Measurements from ENCODE around the gene CLSTN2. TPM values are rescaled to one million over a fixed set of nuclear protein-coding genes. Genes with fewer than 3 reads are reported as not detected.

The CLSTN2 gene
- total and polyA plus RNA-seq, 2 experiments from 2014 or later, result 23.0 to 27.0 TPM

DNA sequence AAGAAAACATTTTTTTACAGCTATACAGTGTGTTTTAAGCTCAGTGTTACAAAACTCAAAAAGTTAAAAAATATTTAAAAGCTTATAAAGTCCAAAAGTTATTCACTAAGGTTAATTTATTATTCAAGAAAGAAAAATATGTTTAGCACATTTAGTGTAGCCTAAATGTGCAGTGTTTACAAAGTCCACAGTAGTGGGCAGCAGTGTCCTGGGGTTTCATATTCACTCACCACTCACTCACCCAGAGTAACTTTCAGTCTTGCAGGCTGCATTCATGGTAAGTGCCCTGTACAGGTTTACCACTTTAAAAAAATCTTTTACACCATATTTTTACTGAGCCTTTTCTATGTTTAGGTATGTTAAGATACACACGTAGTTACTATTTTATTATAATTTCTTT lies 442.7 kb downstream of the CLSTN2 start:
- DNase-seq (ENCODE audit: low spot score), result no peak
- Histone ChIP-seq H3K9me3 (ENCODE audit: low read depth) (no peaks in the 10 kb centered on the region), H3K27ac (no peak overlapping the region), H3K9me2 (replicated peaks; ENCODE audit: insufficient read depth) (no peaks in the 10 kb centered on the region), H2AFZ (no peak overlapping the region), H3K4me3 (no peak overlapping the region), H3K79me2 (no peaks in the 10 kb centered on the region), H4K20me1 (ENCODE audit: insufficient read depth, poor library complexity, severe bottlenecking) (no peaks in the 10 kb centered on the region), H3K36me3 (replicated peaks; ENCODE audit: insufficient read depth, low read depth) (no peaks in the 10 kb centered on the region), H3K27me3 (no peaks in the 10 kb centered on the region), H3K4me2 (no peak overlapping the region), H3K4me1 (ENCODE audit: insufficient read depth) (no peaks in the 10 kb centered on the region)
- 97% methylated on average over 1 of the region's 1 CpG for WGBS (ENCODE audit: low lambda C conversion rate, missing lambda C conversion rate)
- TF ChIP-seq, protein P1, sequence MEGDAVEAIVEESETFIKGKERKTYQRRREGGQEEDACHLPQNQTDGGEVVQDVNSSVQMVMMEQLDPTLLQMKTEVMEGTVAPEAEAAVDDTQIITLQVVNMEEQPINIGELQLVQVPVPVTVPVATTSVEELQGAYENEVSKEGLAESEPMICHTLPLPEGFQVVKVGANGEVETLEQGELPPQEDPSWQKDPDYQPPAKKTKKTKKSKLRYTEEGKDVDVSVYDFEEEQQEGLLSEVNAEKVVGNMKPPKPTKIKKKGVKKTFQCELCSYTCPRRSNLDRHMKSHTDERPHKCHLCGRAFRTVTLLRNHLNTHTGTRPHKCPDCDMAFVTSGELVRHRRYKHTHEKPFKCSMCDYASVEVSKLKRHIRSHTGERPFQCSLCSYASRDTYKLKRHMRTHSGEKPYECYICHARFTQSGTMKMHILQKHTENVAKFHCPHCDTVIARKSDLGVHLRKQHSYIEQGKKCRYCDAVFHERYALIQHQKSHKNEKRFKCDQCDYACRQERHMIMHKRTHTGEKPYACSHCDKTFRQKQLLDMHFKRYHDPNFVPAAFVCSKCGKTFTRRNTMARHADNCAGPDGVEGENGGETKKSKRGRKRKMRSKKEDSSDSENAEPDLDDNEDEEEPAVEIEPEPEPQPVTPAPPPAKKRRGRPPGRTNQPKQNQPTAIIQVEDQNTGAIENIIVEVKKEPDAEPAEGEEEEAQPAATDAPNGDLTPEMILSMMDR (IDR thresholded peaks at IDR 0.05; ENCODE audit: poor library complexity), result no peak
- TF ChIP-seq EZH2 (IDR thresholded peaks at IDR 0.05; ENCODE audit: borderline replicate concordance) (no peak), EZH2phosphoT487 (IDR thresholded peaks at IDR 0.05; ENCODE audit: low read depth, severe bottlenecking, unreplicated experiment) (no peak)

DNA sequence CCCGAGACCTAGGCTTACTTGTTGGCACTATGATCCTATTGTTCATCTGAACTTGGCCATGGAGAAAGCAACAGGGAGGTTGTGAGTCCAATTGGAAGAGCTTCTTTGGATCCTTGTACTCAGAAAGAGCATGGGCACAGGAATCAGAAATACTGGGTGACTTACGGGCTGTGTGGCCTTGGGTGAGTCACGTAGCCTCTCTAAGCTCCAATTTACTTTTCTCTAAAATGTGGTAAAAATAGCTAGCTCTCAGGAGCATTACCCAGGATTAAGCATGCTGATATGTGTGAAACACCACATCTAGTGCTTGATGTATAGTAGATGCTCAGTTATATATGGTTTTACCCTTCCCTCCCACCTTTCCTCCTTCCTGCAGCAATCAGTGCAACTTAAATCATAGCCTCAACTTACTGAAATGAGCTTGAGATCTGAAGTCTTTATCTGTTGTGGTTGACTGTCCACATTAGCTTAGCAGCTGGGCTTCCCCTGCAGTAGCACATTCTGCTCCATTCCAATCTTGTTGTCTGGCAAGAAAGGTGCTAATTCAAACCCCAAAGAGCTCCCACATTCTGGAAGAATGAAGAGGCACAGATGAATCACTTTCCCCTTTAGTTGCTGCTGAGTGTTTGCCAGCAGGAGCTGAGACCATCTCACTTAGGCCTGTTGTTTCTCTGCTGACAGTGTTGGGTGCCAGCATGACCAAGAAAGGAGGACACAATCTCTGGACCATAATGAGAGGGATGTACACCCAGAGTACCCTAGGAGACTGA lies 443.8 kb downstream of the CLSTN2 start:
- no peaks in the 10 kb centered on the region for H3K9me3 ChIP-seq (ENCODE audit: low read depth)
- DNase-seq (ENCODE audit: low spot score), result no peak
- no peak overlapping the region for H3K4me3 ChIP-seq
- no peaks in the 10 kb centered on the region for H3K4me1 ChIP-seq (ENCODE audit: insufficient read depth)
- TF ChIP-seq, protein P1 (IDR thresholded peaks at IDR 0.05; ENCODE audit: poor library complexity), result no peak
- TF ChIP-seq EZH2 (IDR thresholded peaks at IDR 0.05; ENCODE audit: borderline replicate concordance) (no peak), EZH2phosphoT487 (IDR thresholded peaks at IDR 0.05; ENCODE audit: low read depth, severe bottlenecking, unreplicated experiment) (no peak)
- H3K27me3 ChIP-seq, result no peaks in the 10 kb centered on the region
- H2AFZ ChIP-seq, result no peak overlapping the region
- H3K4me2 ChIP-seq, result no peak overlapping the region
- 28% methylated on average over 3 of the region's 3 CpGs for WGBS (ENCODE audit: low lambda C conversion rate, missing lambda C conversion rate)
- no peaks in the 10 kb centered on the region for H3K9me2 ChIP-seq (replicated peaks; ENCODE audit: insufficient read depth)
- no peaks in the 10 kb centered on the region for H3K36me3 ChIP-seq (replicated peaks; ENCODE audit: insufficient read depth, low read depth)
- no peaks in the 10 kb centered on the region for H4K20me1 ChIP-seq (ENCODE audit: insufficient read depth, poor library complexity, severe bottlenecking)
- no peak overlapping the region for H3K27ac ChIP-seq
- no peaks in the 10 kb centered on the region for H3K79me2 ChIP-seq

DNA sequence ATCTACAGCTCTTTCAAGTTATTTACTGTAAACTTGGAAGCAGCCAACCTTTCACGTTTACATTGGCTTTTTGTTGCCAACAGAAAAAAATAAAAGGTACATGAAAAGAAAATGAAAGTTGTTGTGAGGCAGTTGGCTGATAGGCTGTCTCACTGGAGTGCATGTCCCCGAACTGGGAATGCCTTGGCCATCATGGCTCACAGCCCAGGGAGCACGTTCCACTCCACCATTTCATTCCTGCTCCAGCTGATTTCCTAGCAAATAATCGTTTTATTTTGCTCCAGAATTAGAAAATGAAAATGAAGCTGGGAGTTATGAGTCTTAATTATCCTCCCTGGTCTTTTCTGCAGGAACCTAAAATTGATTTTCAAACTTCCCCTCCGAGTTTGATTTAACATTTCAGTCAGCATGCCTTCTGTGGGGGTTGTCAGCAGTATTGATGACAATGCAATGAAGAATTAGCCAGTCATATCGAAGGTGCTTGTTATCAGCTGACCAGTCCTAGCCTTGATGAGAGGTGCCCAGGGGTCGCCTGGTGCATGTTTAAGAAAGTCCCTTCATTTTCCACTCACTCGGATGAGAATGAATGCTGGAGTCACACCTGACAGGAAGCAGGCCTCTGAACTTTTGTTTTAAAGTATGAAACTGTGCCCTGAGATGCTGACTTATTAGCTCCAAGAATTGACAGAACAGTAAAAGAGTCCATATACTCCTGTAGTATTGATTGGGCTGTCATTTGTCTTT lies 449.2 kb downstream of the CLSTN2 start:
- no peak for DNase-seq (ENCODE audit: low spot score)
- Histone ChIP-seq H4K20me1 (ENCODE audit: insufficient read depth, poor library complexity, severe bottlenecking) (no peaks in the 10 kb centered on the region), H3K4me3 (no peak overlapping the region), H2AFZ (no peak overlapping the region), H3K27me3 (no peaks in the 10 kb centered on the region), H3K36me3 (replicated peaks; ENCODE audit: insufficient read depth, low read depth) (no peaks in the 10 kb centered on the region), H3K79me2 (no peaks in the 10 kb centered on the region), H3K4me2 (no peak overlapping the region), H3K27ac (no peak overlapping the region), H3K9me3 (ENCODE audit: low read depth) (no peaks in the 10 kb centered on the region), H3K4me1 (ENCODE audit: insufficient read depth) (no peaks in the 10 kb centered on the region), H3K9me2 (replicated peaks; ENCODE audit: insufficient read depth) (no peaks in the 10 kb centered on the region)
- TF ChIP-seq EZH2 (IDR thresholded peaks at IDR 0.05; ENCODE audit: borderline replicate concordance), result no peak
- 70% methylated on average over 8 of the region's 8 CpGs for WGBS (ENCODE audit: low lambda C conversion rate, missing lambda C conversion rate)

DNA sequence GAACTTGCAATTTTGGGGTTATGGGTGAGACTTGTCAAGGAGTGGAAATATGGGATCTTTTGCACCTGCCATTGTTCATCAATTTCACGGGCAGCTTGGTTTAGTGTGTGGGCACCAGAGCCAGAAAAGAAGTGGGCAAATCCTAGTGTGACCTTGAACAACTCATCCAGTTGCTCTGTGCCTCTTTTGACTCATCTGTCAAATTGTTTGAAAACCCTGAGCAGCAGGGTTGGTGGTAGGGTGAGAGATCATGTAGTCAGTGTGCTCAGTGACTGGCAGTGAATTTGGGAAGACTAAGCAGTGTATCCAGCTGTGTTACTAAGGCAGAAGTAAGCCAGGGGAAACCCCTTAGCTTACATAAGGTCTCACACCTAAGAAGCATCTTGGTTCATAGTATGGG lies 449.9 kb downstream of the CLSTN2 start:
- Histone ChIP-seq H3K27ac (no peak overlapping the region), H3K9me3 (ENCODE audit: low read depth) (no peaks in the 10 kb centered on the region), H4K20me1 (ENCODE audit: insufficient read depth, poor library complexity, severe bottlenecking) (no peaks in the 10 kb centered on the region), H3K4me1 (ENCODE audit: insufficient read depth) (no peaks in the 10 kb centered on the region), H3K27me3 (no peaks in the 10 kb centered on the region), H3K79me2 (no peaks in the 10 kb centered on the region), H3K9me2 (replicated peaks; ENCODE audit: insufficient read depth) (no peaks in the 10 kb centered on the region), H2AFZ (no peak overlapping the region), H3K4me3 (no peak overlapping the region), H3K36me3 (replicated peaks; ENCODE audit: insufficient read depth, low read depth) (no peaks in the 10 kb centered on the region), H3K4me2 (no peak overlapping the region)
- TF ChIP-seq, protein P1 (IDR thresholded peaks at IDR 0.05; ENCODE audit: poor library complexity), result no peak
- no peak for TF ChIP-seq EZH2 (IDR thresholded peaks at IDR 0.05; ENCODE audit: borderline replicate concordance)
- WGBS (ENCODE audit: low lambda C conversion rate, missing lambda C conversion rate), result 86% methylated on average over 1 of the region's 1 CpG
- no peak for DNase-seq (ENCODE audit: low spot score)

Measured in hepatocyte (in vitro differentiated cells).